22Rv1 (cell line): ENCODE data around the gene LYVE1.

ENCODE experiments used
- ZFX ChIP-seq: fragments of 450-650 bp; IDR thresholded peaks from 2 replicates; pipeline ENCODE4 v1.6.1; 2017; ENCODE audit warnings: antibody characterized with exemption, borderline replicate concordance
- TF ChIP-seq, protein P1 (sequence below): fragments of 450-650 bp; IDR thresholded peaks from 2 replicates; pipeline ENCODE4 v1.5.1; 2017; ENCODE audit warnings: mild to moderate bottlenecking

DNA sequence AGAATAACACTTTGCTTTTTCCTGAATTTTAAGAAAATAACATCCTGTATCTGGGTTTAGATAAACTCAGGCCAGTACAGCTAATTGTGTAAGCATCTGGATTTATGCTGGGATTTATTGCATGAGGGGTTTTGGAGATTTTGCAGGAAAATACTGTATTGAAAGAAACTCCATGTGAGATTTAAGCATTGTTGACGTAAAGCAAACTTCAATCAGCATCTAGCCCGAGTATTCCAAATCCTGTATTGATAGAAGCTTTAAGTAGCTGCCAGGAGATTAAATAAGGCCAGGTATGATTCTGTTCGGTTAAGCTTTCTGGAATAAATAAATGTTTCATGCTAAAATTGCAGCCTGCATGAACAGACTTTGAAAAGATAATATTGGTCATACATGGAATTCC is 36.3 kb upstream of the LYVE1 start:
- TF ChIP-seq, protein P1, sequence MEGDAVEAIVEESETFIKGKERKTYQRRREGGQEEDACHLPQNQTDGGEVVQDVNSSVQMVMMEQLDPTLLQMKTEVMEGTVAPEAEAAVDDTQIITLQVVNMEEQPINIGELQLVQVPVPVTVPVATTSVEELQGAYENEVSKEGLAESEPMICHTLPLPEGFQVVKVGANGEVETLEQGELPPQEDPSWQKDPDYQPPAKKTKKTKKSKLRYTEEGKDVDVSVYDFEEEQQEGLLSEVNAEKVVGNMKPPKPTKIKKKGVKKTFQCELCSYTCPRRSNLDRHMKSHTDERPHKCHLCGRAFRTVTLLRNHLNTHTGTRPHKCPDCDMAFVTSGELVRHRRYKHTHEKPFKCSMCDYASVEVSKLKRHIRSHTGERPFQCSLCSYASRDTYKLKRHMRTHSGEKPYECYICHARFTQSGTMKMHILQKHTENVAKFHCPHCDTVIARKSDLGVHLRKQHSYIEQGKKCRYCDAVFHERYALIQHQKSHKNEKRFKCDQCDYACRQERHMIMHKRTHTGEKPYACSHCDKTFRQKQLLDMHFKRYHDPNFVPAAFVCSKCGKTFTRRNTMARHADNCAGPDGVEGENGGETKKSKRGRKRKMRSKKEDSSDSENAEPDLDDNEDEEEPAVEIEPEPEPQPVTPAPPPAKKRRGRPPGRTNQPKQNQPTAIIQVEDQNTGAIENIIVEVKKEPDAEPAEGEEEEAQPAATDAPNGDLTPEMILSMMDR: no peak
- no peak for TF ChIP-seq ZFX
